Skeletal muscle tissue (tissue), 4 donors: ENCODE results near the gene LGALS7B. TPM values are rescaled to one million over a fixed set of nuclear protein-coding genes. Genes with fewer than 3 reads are reported as not detected.
A peak's percentile ranks its signal among the peaks of the same experiment; 100 is the strongest.
"Not testable (repeated sequence)": the region's sequence is repeated elsewhere in the genome, so short reads cannot be mapped to it uniquely, and the experiment has no call there.

Source experiments
- H3K27ac ChIP-seq: one replicate; pipeline ENCODE4 v1.7.0; 2013; ENCODE audit warnings: mild to moderate bottlenecking, low read depth, low read length, inconsistent platforms
- H3K27me3 ChIP-seq, 3 donors: one replicate each; pipeline ENCODE4 v1.7.0; 2013; ENCODE audit warnings: low read length in 3 of 3; ENCODE audit not compliant: control insufficient read depth in 3 of 3, insufficient read depth in 3 of 3
- H3K36me3 ChIP-seq, 3 donors: one replicate each; pipeline ENCODE4 v1.7.0; 2013; ENCODE audit warnings: low read length in 3 of 3; ENCODE audit not compliant: control insufficient read depth in 3 of 3, insufficient read depth in 3 of 3
- H3K4me1 ChIP-seq, 3 donors: one replicate each; pipeline ENCODE4 v1.7.0; 2013; ENCODE audit warnings: low read length in 3 of 3, mild to moderate bottlenecking in 3 of 3; ENCODE audit not compliant: control insufficient read depth in 3 of 3, insufficient read depth in 3 of 3
- H3K4me3 ChIP-seq, 3 donors: one replicate each; pipeline ENCODE4 v1.7.0; 2013; ENCODE audit warnings: low read length in 3 of 3
- H3K9ac ChIP-seq, 3 donors: one replicate each; pipeline ENCODE4 v1.7.0; 2013; ENCODE audit warnings: low read length in 3 of 3, mild to moderate bottlenecking in 3 of 3, moderate library complexity in 2 of 3, low read depth in 1 of 3
- H3K9me3 ChIP-seq, 3 donors: one replicate each; pipeline ENCODE4 v1.7.0; 2013; ENCODE audit warnings: low read length in 3 of 3; ENCODE audit not compliant: control insufficient read depth in 3 of 3
- total RNA-seq: library from RNA; depleted of rRNA; stranded (reverse); fragments of >200 nt; gene quantifications from one replicate; pipeline ENCODE4 v1.2.3, GENCODE V29; 2014
- donor health status: Osteomylitis.

The LGALS7B gene
- total RNA-seq, 1 donor from 2014 or later = not detected

DNA sequence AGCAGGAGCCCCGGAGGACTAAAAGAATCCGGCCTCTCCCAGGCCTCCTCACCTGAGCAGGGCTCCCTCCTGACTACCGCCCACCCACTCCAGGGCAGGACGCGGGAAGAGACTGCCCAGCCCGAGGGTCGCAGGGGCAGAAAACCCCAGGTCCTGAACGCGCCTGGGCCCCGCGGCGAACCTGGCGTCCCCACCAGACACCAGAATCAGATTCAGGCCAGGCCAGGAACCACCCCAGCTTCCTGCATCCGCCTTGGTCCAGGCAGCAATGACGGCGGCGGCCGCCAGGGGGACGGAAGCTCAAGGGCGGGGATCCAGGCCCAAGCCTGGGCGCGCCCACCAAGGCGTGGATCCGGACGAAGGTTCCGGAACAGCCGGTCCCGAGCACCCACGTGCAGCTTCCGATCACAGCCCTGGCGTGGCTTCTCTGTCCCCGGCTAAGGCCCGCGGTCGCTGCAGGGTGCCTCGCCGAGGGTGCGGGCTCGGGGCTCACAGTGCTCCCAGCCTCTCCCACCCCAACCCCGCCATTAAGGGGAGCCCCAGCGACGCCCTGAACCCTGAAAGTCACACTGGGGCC lies 19.3 kb upstream of the LGALS7B start:
- Histone ChIP-seq H3K27me3 (no peaks in the 10 kb centered on the region), H3K4me1 (peaks cover 0 to 7% (median 2%) of the 10 kb centered on the region in 3 donors), H3K27ac (no peak overlapping the region), H3K4me3 (peak overlapping the region in 2 of 3 donors; percentile 14 to 52), H3K9ac (peak overlapping the region in 1 of 3 donors; percentile 62), H3K36me3 (no peaks in the 10 kb centered on the region), H3K9me3 (no peaks in the 10 kb centered on the region)

DNA sequence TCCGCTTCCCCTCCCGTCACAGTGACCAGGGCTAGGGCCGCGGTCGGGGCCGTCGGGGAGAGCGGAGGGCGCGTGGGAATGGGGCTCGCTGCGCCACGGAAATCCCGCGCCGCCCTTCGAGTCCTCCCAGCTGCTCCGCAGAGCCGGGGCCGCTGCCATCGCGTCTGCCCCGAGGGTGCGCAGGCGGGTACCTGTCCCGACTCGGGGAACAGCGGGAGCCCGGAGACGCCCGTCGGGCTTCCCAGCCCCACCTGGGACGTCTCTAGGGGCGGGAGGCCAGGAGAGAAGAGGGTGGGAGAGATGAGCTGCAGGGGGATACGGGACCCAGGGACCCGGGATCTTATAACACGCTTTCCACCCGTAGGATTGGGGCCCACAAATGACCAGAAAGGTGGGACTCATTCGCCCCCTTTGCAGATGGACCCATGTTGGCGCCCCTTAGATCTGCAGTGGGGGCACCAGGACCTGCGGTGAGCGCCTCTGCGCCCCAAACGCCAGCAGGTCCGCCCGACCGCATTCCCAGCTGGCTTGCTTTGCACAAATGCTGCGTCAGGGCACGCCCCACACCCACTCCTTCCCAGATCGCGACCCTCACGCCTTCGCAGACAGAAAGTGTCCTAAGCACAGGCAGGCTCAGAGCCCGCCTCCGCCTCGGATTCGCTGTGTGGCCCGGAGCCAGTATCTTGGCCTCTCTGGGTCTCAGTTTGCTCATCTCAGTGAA lies 18.6 kb upstream of the LGALS7B start:
- not testable (repeated sequence) for H3K27me3 ChIP-seq, H3K9me3 ChIP-seq, H3K27ac ChIP-seq, H3K9ac ChIP-seq, H3K36me3 ChIP-seq, H3K4me1 ChIP-seq, H3K4me3 ChIP-seq

DNA sequence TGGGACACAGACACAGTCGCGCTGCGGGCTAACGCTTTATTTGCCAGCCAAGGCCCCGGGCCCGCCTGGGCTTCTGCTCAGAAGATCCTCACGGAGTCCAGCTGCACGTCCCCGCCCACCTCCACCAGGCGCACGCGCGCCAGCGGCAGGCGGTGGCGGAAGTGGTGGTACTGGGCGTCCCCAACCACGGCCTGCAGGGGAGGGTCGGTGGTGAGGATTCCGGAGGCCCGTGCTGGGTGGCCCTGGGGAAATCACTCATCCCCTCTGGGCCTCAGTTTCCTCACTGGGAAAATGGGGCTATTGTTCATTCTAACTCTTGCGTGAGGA lies 18.1 kb upstream of the LGALS7B start:
- not testable (repeated sequence) for H3K4me1 ChIP-seq, H3K27me3 ChIP-seq, H3K36me3 ChIP-seq, H3K27ac ChIP-seq, H3K9ac ChIP-seq, H3K4me3 ChIP-seq, H3K9me3 ChIP-seq

DNA sequence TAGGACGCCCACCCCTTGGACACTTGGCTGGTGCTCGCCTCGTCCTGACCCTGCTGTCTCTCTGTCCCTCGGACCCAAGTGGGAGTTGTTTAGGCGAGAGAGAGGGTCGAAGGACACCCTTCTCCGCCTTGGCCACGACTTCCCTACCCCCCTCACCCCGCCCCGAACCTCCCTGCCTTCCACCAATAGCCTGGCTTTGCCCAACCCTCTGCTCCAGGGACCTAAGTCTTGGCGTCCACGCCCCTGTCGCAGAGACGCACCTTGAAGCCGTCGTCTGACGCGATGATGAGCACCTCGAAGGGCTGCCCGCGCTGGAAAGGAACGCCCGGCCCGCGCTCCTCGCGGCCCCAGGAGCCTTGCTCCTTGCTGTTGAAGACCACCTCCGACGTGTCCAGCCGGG lies 17.4 kb upstream of the LGALS7B start:
- not testable (repeated sequence) for H3K9ac ChIP-seq, H3K27ac ChIP-seq, H3K4me3 ChIP-seq, H3K9me3 ChIP-seq, H3K27me3 ChIP-seq, H3K36me3 ChIP-seq, H3K4me1 ChIP-seq

DNA sequence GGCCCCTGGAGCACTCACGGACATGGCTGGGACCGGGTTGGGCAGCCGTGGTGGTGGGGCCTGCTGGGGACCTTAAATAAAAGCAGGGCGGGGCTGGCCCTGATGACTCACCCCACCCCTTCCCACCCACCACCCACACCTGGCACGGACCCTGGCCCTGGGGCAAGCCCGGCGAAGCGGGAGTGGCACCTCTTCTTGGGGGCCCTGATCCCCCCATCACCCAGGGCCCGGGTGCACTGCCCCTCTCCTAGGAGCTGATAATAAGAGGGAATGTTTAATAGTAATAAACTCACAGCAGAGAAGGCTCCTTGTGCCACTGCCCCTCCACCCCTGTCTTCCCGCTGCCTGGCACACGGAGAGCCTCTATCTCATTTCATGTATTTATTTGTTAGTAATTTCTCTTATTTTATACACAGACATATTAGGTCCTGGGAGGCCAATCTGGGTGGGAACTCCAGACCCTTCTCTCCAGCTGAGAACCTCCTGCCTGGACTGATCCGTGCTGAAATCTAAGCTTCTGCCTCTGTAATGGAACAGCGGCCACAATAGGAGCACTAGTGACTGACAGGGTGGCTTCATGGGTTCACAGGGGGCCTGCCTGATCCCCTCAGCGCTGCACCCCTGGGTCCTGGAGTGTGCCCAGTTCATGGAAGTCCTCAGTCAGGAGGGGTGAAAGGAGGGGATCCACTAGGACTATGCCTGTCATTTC lies 15.4 kb upstream of the LGALS7B start, which contains the start of gene LGALS7:
Gene LGALS7, minus strand, starts transcription at position 49 of the 709 bp plus-strand sequence. Its CDS starts 25 bp downstream, at position 24.
- Histone ChIP-seq H3K4me3 (no peak within 1 kb of the TSS), H3K4me1 (peaks cover 0 to 7% (median 2%) of the 10 kb centered on the region in 3 donors), H3K27me3 (peaks cover 0 to under 1% (median 0%) of the 10 kb centered on the region in 3 donors), H3K36me3 (no peaks in the 10 kb centered on the region), H3K9me3 (no peaks in the 10 kb centered on the region), H3K27ac (no peak within 1 kb of the TSS), H3K9ac (no peak within 1 kb of the TSS)

DNA sequence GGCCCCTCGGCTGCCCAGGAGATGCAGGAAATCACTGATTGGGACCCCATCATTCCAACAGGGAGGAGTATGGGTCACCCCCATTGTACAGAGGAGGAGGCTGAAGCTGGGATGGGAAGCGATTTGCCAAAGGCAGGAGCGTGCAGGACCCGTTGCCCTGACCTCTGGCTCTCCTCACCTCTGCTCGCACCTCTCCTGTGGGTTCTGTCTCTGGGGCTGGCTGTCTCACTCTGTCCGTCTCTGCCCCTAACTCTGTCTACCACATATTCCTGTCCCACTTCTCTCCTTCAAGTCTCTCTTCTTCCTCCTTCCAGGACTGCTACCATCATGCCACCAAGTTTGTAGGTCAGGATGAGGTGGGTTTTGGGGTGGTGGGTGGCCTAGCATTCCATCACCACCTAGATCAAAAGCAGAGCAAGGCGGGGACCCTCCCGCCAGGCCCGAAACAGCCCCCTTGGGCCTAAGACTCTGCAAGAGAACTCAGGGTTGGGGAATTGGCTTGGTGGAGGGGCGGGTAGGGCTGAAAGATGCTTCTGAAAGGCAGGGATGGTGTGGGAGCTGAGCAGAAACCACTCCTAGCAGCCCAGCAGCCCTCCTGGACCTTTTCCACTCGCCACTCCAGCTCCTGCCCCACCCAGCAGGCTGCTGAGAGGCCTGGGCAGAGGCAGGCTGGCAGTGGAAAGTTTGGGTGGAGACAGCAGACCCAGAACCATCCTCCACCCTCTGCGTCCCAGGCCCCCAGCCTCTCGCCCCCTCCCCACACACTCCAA lies 14.6 kb upstream of the LGALS7B start:
- H3K9me3 ChIP-seq = no peaks in the 10 kb centered on the region
- peaks cover 0 to 3% (median 0%) of the 10 kb centered on the region in 3 donors for H3K27me3 ChIP-seq
- H3K4me3 ChIP-seq = no peak overlapping the region
- H3K27ac ChIP-seq = no peak overlapping the region
- peaks cover 0 to 7% (median 2%) of the 10 kb centered on the region in 3 donors for H3K4me1 ChIP-seq
- H3K36me3 ChIP-seq = no peaks in the 10 kb centered on the region
- no peak overlapping the region for H3K9ac ChIP-seq

DNA sequence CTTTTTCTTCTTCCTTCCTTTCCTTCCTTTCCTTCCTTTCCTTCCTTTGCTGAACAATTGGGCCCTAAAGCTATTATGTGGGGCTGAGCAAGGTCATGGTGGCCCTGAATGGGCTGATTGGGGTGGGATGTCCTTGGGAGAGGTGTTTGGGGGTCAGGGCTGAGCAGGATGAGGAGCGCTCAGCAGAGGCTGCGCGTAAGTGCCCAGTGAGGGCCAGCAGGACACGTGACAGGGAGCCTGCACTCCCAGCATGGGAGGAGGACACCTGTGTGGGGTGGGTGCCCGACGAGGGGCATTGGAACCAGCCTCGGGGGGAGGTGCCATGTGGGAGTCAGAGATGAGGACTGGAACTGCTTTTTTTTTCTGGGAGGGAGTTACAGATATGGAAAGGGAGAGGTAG lies 10.3 kb upstream of the LGALS7B start:
- Histone ChIP-seq H3K27me3 (peaks cover 0 to 5% (median 0%) of the 10 kb centered on the region in 3 donors), H3K9me3 (no peaks in the 10 kb centered on the region), H3K4me3 (no peak overlapping the region), H3K36me3 (no peaks in the 10 kb centered on the region), H3K9ac (no peak overlapping the region), H3K27ac (no peak overlapping the region), H3K4me1 (no peaks in the 10 kb centered on the region)

DNA sequence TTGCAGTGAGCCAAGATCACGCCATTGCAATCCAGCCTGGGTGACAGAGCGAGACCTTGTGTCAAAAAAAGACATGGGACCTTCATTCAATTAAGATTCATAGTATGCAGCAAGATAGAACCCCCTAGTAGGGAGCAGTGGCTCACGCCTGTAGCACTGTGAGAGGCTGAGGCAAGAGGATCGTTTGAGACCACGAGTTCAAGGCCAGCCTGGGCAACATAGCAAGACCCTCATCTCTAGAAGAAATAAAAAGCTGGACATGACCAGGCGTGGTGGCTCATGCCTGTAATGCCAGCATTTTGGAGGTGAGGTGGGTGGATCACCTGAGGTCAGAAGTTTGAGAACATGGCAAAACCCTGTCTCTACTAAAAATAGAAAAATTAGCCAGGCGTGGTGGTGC lies 8.6 kb upstream of the LGALS7B start:
- Histone ChIP-seq H3K36me3 (no peaks in the 10 kb centered on the region), H3K4me1 (no peaks in the 10 kb centered on the region), H3K9ac (no peak overlapping the region), H3K27me3 (peaks cover 0 to 5% (median 0%) of the 10 kb centered on the region in 3 donors), H3K9me3 (no peaks in the 10 kb centered on the region), H3K4me3 (no peak overlapping the region), H3K27ac (no peak overlapping the region)

DNA sequence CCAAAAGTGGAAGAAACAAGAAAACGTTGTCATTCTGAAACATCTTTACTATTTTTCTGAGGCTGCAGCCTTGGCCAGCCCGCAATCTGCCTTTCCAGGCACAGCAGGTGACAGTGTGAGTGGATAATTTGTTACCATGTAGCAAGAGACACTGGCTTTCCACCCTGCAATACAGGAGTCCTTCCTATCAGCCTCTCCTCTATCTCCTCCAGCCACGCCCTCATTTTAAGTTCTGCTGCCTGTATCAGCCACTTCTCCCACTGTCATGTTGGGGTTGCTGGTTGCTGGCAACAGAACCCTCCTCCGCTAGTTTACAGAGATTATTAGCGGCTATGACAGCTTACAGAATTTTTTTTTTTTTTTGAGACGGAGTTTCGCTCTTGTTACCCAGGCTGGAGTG lies 7.9 kb upstream of the LGALS7B start:
- Histone ChIP-seq H3K27me3 (peaks cover 0 to 5% (median 0%) of the 10 kb centered on the region in 3 donors), H3K9me3 (no peaks in the 10 kb centered on the region), H3K4me1 (no peaks in the 10 kb centered on the region)

More for the DNA sequence above, 7.9 kb upstream of the LGALS7B start:
- H3K4me3 ChIP-seq = no peak overlapping the region
- H3K27ac ChIP-seq = no peak overlapping the region
- no peak overlapping the region for H3K9ac ChIP-seq
- no peaks in the 10 kb centered on the region for H3K36me3 ChIP-seq
